Hepatocyte (in vitro differentiated cells): ENCODE results near the gene WDFY4. TPM values are rescaled to one million over a fixed set of nuclear protein-coding genes. Genes with fewer than 3 reads are reported as not detected.

Experiments
- DNase-seq: peaks from one replicate; pipeline ENCODE4 v3.0.0-alpha.2; 2016; ENCODE audit warnings: low spot score
- H2AFZ ChIP-seq: fragments of 200-600 bp; sonication (generic); 2 replicates; pipeline ENCODE4 v1.6.0; 2016; ENCODE audit warnings: antibody characterized with exemption, mild to moderate bottlenecking
- H3K27ac ChIP-seq: fragments of 200-600 bp; sonication (generic); 2 replicates; pipeline ENCODE4 v1.5.1; 2016; ENCODE audit warnings: mild to moderate bottlenecking
- H3K27me3 ChIP-seq: fragments of 200-600 bp; sonication (generic); 2 replicates; pipeline ENCODE4 v1.6.1; 2016
- H3K36me3 ChIP-seq: fragments of 200-600 bp; sonication (generic); replicated peaks from 2 replicates; pipeline ENCODE4 v1.5.1; 2016; ENCODE audit warnings: low read depth; ENCODE audit not compliant: insufficient read depth
- H3K4me1 ChIP-seq: fragments of 200-600 bp; sonication (generic); 2 replicates; pipeline ENCODE4 v1.5.1; 2016; ENCODE audit warnings: mild to moderate bottlenecking, moderate library complexity; ENCODE audit not compliant: insufficient read depth
- H3K4me2 ChIP-seq: fragments of 200-600 bp; sonication (generic); 2 replicates; pipeline ENCODE4 v1.6.0; 2016
- H3K4me3 ChIP-seq: fragments of 200-600 bp; sonication (generic); 2 replicates; pipeline ENCODE4 v1.5.1; 2016; ENCODE audit warnings: mild to moderate bottlenecking
- H3K79me2 ChIP-seq: fragments of 200-600 bp; sonication (generic); 2 replicates; pipeline ENCODE4 v1.6.0; 2017; ENCODE audit warnings: mild to moderate bottlenecking
- H3K9me2 ChIP-seq: fragments of 200-600 bp; sonication (generic); replicated peaks from 2 replicates; pipeline ENCODE4 v1.6.0; 2017; ENCODE audit warnings: mild to moderate bottlenecking; ENCODE audit not compliant: insufficient read depth
- H3K9me3 ChIP-seq: fragments of 200-600 bp; sonication (generic); 2 replicates; pipeline ENCODE4 v1.5.1; 2016; ENCODE audit warnings: low read depth, mild to moderate bottlenecking
- H4K20me1 ChIP-seq: fragments of 200-600 bp; sonication (generic); 2 replicates; pipeline ENCODE4 v1.6.0; 2016; ENCODE audit warnings: mild to moderate bottlenecking; ENCODE audit not compliant: insufficient read depth, poor library complexity, severe bottlenecking
- CTCF ChIP-seq: fragments of 200-600 bp; sonication (generic); IDR thresholded peaks from 2 replicates; pipeline ENCODE4 v1.5.1; 2016; ENCODE audit warnings: antibody characterized with exemption, mild to moderate bottlenecking; ENCODE audit not compliant: poor library complexity
- EZH2 ChIP-seq: fragments of 200-600 bp; sonication (generic); IDR thresholded peaks from 2 replicates; pipeline ENCODE4 v1.6.1; 2016; ENCODE audit warnings: antibody characterized with exemption, mild to moderate bottlenecking, borderline replicate concordance
- EZH2phosphoT487 ChIP-seq: fragments of 200-600 bp; sonication (generic); IDR thresholded peaks from one replicate; pipeline ENCODE4 v1.6.1; 2018; ENCODE audit warnings: antibody characterized with exemption, mild to moderate bottlenecking, low read depth, moderate library complexity; ENCODE audit not compliant: unreplicated experiment, severe bottlenecking
- WGBS: methylation state at CpG from one replicate; pipeline ENCODE4 v1.1.6; 2016; ENCODE audit warnings: low lambda C conversion rate; ENCODE audit errors: missing lambda C conversion rate; 5-methylcytosine and 5-hydroxymethylcytosine counted together
- polyA plus RNA-seq: library from polyadenylated mRNA; unstranded; fragments of >200 nt; fragmentation: Nextera tagmentation; extraction: Ambion mirVana; gene quantifications from 2 replicates; pipeline ENCODE4 v1.2.1, GENCODE V29; 2016
- total RNA-seq: library from RNA; depleted of rRNA; stranded (reverse); fragments of >200 nt; gene quantifications from 2 replicates; pipeline ENCODE4 v1.2.3, GENCODE V29; 2014

WDFY4 gene
- total and polyA plus RNA-seq, 2 experiments from 2014 or later, result 0.43 to 0.91 TPM

GRCh38 chr10:48976196-48976595 lies 291.5 kb downstream of the WDFY4 start:
- Histone ChIP-seq H3K27me3 (no peaks in the 10 kb centered on the region), H3K9me3 (no peaks in the 10 kb centered on the region), H2AFZ (no peak overlapping the region), H3K4me1 (no peaks in the 10 kb centered on the region), H3K79me2 (no peaks in the 10 kb centered on the region), H3K36me3 (no peaks in the 10 kb centered on the region), H4K20me1 (no peaks in the 10 kb centered on the region), H3K4me2 (no peak overlapping the region), H3K9me2 (no peaks in the 10 kb centered on the region), H3K4me3 (no peak overlapping the region), H3K27ac (no peak overlapping the region)
- peak; percentile 39 for TF ChIP-seq CTCF
- TF ChIP-seq EZH2, result no peak
- peak; percentile 28 for DNase-seq

GRCh38 chr10:48978318-48978717 lies 293.6 kb downstream of the WDFY4 start:
- H3K4me3 ChIP-seq, result no peak overlapping the region
- H2AFZ ChIP-seq, result no peak overlapping the region
- H3K4me1 ChIP-seq, result no peaks in the 10 kb centered on the region
- no peaks in the 10 kb centered on the region for H4K20me1 ChIP-seq
- 74% methylated on average over 5 of the region's 5 CpGs for WGBS
- no peaks in the 10 kb centered on the region for H3K9me3 ChIP-seq
- H3K9me2 ChIP-seq, result no peaks in the 10 kb centered on the region
- DNase-seq, result no peak
- no peaks in the 10 kb centered on the region for H3K36me3 ChIP-seq
- H3K79me2 ChIP-seq, result no peaks in the 10 kb centered on the region
- H3K27ac ChIP-seq, result no peak overlapping the region
- TF ChIP-seq EZH2phosphoT487, result no peak
- TF ChIP-seq CTCF, result no peak
- TF ChIP-seq EZH2, result no peak
- no peaks in the 10 kb centered on the region for H3K27me3 ChIP-seq
- H3K4me2 ChIP-seq, result no peak overlapping the region

GRCh38 chr10:48981310-48981907 lies 296.7 kb downstream of the WDFY4 start:
- peak; percentile 81 for DNase-seq
- H3K36me3 ChIP-seq, result no peaks in the 10 kb centered on the region
- TF ChIP-seq CTCF, result peak; percentile 76
- TF ChIP-seq EZH2, result no peak
- no peak overlapping the region for H3K4me3 ChIP-seq
- no peaks in the 10 kb centered on the region for H3K27me3 ChIP-seq
- WGBS, result 29% methylated on average over 12 of the region's 12 CpGs
- no peaks in the 10 kb centered on the region for H3K4me1 ChIP-seq
- no peaks in the 10 kb centered on the region for H4K20me1 ChIP-seq
- H2AFZ ChIP-seq, result no peak overlapping the region
- H3K79me2 ChIP-seq, result no peaks in the 10 kb centered on the region
- no peak overlapping the region for H3K4me2 ChIP-seq
- H3K9me2 ChIP-seq, result no peaks in the 10 kb centered on the region
- no peaks in the 10 kb centered on the region for H3K9me3 ChIP-seq
- no peak overlapping the region for H3K27ac ChIP-seq

GRCh38 chr10:48982584-48982983 lies 297.9 kb downstream of the WDFY4 start:
- WGBS, result 88% methylated on average over 5 of the region's 5 CpGs

More at GRCh38 chr10:48982584-48982983, 297.9 kb downstream of the WDFY4 start:
- no peak for TF ChIP-seq EZH2phosphoT487
- Histone ChIP-seq H4K20me1 (no peaks in the 10 kb centered on the region), H3K79me2 (no peaks in the 10 kb centered on the region), H3K4me2 (no peak overlapping the region), H3K9me3 (no peaks in the 10 kb centered on the region), H3K27me3 (no peaks in the 10 kb centered on the region), H3K36me3 (no peaks in the 10 kb centered on the region), H2AFZ (no peak overlapping the region), H3K4me3 (no peak overlapping the region), H3K9me2 (no peaks in the 10 kb centered on the region), H3K4me1 (no peaks in the 10 kb centered on the region), H3K27ac (no peak overlapping the region)
- DNase-seq, result no peak
